Activated T-helper 17 cell treated with anti-CD3 and anti-CD28 coated beads, Interleukin-2, amount 50 U/mL, for 72 hours (primary cell): ENCODE results near the gene ZNF79. TPM values are rescaled to one million over a fixed set of nuclear protein-coding genes. Genes with fewer than 3 reads are reported as not detected.
A peak's percentile ranks its signal among the peaks of the same experiment; 100 is the strongest.
"Not testable (repeated sequence)": the region's sequence is repeated elsewhere in the genome, so short reads cannot be mapped to it uniquely, and the experiment has no call there.

Experiments used
- ATAC-seq: fragments of 150-1000 bp; cut with Tn5 transposase; replicated peaks from 2 replicates; pipeline ENCODE4 v1.10.0; 2021; ENCODE audit warnings: mild to moderate bottlenecking, moderate library complexity
- H3K27ac Mint-ChIP-seq: one replicate; pipeline ENCODE4 v1.8.0; 2022; ENCODE audit warnings: mixed read lengths
- H3K27me3 Mint-ChIP-seq: one replicate; pipeline ENCODE4 v1.8.0; 2022; ENCODE audit warnings: mixed read lengths
- H3K36me3 Mint-ChIP-seq: one replicate; pipeline ENCODE4 v1.8.0; 2022; ENCODE audit warnings: low read depth, mild to moderate bottlenecking, mixed read lengths
- H3K4me1 Mint-ChIP-seq: one replicate; pipeline ENCODE4 v1.8.0; 2022; ENCODE audit warnings: mixed read lengths
- H3K4me3 Mint-ChIP-seq: one replicate; pipeline ENCODE4 v1.8.0; 2022; ENCODE audit warnings: mild to moderate bottlenecking, mixed read lengths
- H3K9me3 Mint-ChIP-seq: one replicate; pipeline ENCODE4 v1.8.0; 2022; ENCODE audit warnings: mixed read lengths
- total RNA-seq, 2 donors: library from RNA; stranded (reverse); gene quantifications; one replicate each; pipeline ENCODE4 v1.2.3, GENCODE V29; 2022

The ZNF79 gene
- total RNA-seq, 2 donors from 2014 or later = 10.1 to 11.3 TPM

DNA sequence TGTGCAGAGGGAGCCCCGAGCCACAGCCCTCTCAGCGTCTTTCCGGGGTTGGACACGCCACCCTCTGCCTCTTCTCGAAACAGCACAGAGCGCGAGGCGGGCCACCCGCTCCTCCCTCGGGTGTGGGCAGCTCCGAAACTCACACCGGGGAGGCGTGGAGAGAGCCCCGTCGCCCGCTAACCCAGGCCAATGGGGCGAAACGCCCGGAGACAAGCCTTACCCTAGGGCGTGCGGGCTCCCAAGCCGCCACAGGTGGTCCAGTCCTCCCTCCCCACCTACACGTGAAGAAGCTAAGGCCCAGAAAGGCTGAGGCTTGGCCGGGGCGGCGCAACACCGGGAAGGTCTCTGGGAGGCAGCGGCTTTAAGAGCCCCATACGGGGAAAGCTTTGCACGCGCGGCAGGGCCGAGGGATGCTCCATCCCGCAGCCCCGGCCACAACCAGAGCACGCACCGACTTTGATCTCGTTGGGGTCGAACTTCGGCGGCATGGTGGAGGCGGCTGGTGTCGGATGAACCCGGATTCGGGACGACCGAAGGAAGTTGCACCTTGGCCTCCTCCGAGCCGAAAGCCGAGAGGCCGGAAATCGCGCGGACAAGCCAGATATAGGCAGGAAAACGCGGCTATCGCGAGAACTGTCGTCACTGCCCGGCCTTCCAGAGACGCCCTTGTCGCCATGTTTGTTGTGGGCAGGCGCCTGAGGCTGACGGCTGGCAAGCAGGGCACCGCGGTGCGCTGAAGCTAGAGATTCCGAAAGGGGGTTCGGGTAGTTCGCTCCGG, 26.8 kb downstream of the ZNF79 start, which contains the start of the genes LRSAM1 and RPL12:
LRSAM1 (plus strand) TSS at position 681 of the 778 bp plus-strand sequence. CDS start 3,018 bp downstream, outside the sequence.
RPL12 (minus strand) TSS at position 577 of the 778 bp plus-strand sequence; CDS start at position 488, 89 bp downstream.
- Mint-ChIP-seq H3K36me3 (peaks cover 78% of the 10 kb centered on the region), H3K27ac (peak within 1 kb of the TSS; percentile 96), H3K9me3 (no peaks in the 10 kb centered on the region), H3K4me3 (peak within 1 kb of the TSS; percentile 96), H3K4me1 (peaks cover 18% of the 10 kb centered on the region), H3K27me3 (no peaks in the 10 kb centered on the region)
- ATAC-seq = peak; percentile 76

DNA sequence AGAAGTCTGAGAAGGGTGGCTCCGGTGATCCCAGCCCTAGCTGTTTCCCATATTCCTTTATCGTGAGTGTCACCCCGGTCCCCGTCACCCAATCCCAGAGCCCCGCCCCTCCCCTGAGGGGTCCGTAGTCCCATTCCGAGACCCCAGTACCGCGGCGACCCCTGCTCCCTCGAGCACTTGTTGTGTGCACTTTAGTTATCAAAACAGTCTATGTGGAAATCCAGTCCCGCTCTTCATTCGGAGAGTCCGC, 27.4 kb downstream of the ZNF79 start:
- Mint-ChIP-seq H3K9me3 (no peaks in the 10 kb centered on the region), H3K4me3 (peak overlapping the region; percentile 96), H3K27me3 (no peaks in the 10 kb centered on the region), H3K27ac (peak overlapping the region; percentile 96), H3K36me3 (peaks cover 76% of the 10 kb centered on the region), H3K4me1 (peaks cover 15% of the 10 kb centered on the region)
- no peak for ATAC-seq

- Mint-ChIP-seq H3K4me1 (peaks cover 12% of the 10 kb centered on the region), H3K27me3 (no peaks in the 10 kb centered on the region), H3K27ac (peak overlapping the region; percentile 96), H3K4me3 (peak overlapping the region; percentile 96), H3K9me3 (no peaks in the 10 kb centered on the region), H3K36me3 (peaks cover 76% of the 10 kb centered on the region)
- peak; percentile 33 for ATAC-seq
Measured at GRCh38 chr9:127451858-127452656, 27.9 kb downstream of the ZNF79 start.

DNA sequence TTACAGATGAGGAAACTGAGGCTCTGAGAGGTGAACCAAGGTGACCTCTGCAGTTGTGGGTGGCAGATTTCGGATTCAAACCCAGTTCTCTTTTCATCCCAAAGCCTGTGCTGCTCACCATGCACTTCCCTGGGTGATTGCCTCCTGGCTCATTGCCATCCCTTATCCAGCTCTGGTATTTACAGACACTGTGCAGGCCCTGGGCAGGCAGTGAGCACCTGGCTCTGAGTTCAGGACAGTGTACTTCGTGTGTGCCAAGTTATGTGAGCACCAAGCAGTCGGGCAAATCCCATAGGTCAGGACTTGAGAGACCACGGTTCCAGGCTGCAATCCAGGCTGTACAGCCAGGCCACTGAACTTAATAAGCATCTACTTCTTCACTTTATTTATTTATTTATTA, 28.5 kb downstream of the ZNF79 start:
- Mint-ChIP-seq H3K4me1 (peaks cover 9% of the 10 kb centered on the region), H3K4me3 (peak overlapping the region; percentile 96), H3K36me3 (peaks cover 76% of the 10 kb centered on the region), H3K9me3 (no peaks in the 10 kb centered on the region), H3K27ac (peak overlapping the region; percentile 96), H3K27me3 (no peaks in the 10 kb centered on the region)
- no peak for ATAC-seq

DNA sequence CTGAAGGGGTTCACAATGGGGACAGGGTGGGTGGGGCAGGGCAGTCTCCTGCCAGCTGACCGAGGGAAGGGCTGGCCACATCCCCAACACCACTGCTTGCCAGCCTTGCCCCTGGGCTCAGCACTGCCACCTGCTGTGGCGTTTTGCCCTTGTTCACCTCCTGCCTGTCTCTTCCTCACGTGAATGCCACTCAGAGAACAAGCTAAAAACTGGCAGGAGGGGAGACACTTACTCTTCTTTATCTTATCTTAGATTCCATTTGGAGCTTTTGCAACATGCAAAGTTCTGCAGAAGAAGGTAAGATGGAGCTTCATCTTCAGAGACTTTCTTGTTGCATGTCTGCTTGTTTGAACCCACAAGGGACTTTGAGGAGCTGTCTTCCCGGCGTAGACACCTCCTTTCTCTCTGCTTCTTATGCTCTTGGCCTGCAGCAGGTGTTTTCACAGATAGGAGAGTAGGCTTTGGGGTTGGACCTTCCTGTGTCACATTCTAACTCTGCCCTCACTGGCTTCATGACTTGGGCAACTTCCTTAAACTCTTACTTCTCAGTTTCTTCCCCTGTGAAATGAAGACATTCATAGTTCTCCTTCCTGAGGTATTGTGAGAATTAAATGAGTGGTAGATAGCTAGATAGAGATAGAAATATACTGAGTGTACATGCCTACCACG, 31.3 kb downstream of the ZNF79 start:
- Mint-ChIP-seq H3K36me3 (peaks cover 70% of the 10 kb centered on the region), H3K27ac (no peak overlapping the region), H3K9me3 (no peaks in the 10 kb centered on the region), H3K4me3 (no peak overlapping the region), H3K27me3 (no peaks in the 10 kb centered on the region), H3K4me1 (no peaks in the 10 kb centered on the region)
- ATAC-seq = no peak

DNA sequence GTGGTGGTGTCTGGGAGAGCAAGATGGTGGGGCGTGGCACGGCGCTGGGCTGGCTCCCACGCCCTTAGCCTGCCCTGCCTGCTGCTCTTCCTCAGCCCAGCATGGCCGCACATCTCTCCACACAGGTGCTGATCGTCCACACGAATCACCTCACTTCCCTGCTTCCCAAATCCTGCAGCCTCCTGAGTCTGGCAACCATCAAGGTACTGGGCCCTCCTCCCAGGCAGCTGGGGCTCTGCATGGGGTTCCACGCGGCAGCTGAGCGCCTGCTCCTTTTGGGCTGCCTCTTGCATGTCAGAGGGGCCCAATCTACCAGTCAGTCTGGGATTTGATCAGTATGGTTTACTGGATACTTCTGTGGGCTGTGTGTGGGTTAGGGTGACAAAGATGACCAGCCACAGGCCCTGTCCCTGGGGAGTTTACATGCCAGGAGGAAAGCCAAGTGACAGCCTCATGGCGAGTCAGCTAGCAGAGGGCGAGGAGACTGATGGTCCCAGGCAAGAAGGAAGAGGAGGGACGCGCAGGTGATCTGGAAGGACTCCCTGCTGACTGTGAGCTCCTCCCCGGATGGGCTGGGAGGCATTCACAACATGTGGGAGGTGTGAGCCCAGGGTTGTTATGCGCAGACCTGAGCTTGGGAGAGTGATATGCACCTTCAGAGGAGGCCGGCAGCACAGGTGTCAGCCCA, 33.2 kb downstream of the ZNF79 start:
- Mint-ChIP-seq H3K27me3 (no peaks in the 10 kb centered on the region), H3K27ac (no peak overlapping the region), H3K4me1 (no peaks in the 10 kb centered on the region), H3K9me3 (no peaks in the 10 kb centered on the region), H3K36me3 (peaks cover 71% of the 10 kb centered on the region), H3K4me3 (no peak overlapping the region)
- ATAC-seq = no peak

- Mint-ChIP-seq H3K27me3 (no peaks in the 10 kb centered on the region), H3K4me1 (no peaks in the 10 kb centered on the region), H3K4me3 (no peak overlapping the region), H3K27ac (no peak overlapping the region), H3K36me3 (peaks cover 87% of the 10 kb centered on the region), H3K9me3 (no peaks in the 10 kb centered on the region)
- no peak for ATAC-seq
Measured at GRCh38 chr9:127458921-127459320, 34.7 kb downstream of the ZNF79 start.

GRCh38 chr9:127463382-127463781, 39.2 kb downstream of the ZNF79 start:
- Mint-ChIP-seq H3K27ac (no peak overlapping the region), H3K4me1 (no peaks in the 10 kb centered on the region), H3K9me3 (no peaks in the 10 kb centered on the region)

DNA sequence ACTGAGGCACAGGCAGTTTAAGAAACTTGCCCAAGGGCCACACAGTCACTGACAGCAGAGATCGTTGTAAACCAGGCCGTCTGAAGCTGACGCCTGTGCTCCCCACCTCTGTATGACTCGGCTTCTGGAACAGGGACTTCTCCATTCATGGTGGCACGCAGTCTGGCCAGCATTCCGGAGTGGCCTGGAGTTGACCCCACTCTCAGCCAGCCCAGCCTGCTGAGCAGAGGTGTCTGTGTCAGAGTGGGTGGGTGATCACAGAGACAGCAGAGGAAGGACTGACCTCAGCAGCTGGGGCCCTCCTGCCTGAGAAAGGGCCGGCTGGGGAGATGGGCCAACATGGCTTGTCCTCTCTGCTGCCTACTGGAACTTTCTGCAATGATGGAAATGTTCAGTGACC, 39.7 kb downstream of the ZNF79 start:
- H3K27ac Mint-ChIP-seq = no peak overlapping the region
- H3K27me3 Mint-ChIP-seq = no peaks in the 10 kb centered on the region
- no peak for ATAC-seq
- H3K9me3 Mint-ChIP-seq = no peaks in the 10 kb centered on the region
- no peak overlapping the region for H3K4me3 Mint-ChIP-seq
- peaks cover 78% of the 10 kb centered on the region for H3K36me3 Mint-ChIP-seq
- no peaks in the 10 kb centered on the region for H3K4me1 Mint-ChIP-seq

More at GRCh38 chr9:127463382-127463781, 39.2 kb downstream of the ZNF79 start:
- H3K4me3 Mint-ChIP-seq = no peak overlapping the region
- peaks cover 75% of the 10 kb centered on the region for H3K36me3 Mint-ChIP-seq
- H3K27me3 Mint-ChIP-seq = no peaks in the 10 kb centered on the region
- ATAC-seq = no peak

DNA sequence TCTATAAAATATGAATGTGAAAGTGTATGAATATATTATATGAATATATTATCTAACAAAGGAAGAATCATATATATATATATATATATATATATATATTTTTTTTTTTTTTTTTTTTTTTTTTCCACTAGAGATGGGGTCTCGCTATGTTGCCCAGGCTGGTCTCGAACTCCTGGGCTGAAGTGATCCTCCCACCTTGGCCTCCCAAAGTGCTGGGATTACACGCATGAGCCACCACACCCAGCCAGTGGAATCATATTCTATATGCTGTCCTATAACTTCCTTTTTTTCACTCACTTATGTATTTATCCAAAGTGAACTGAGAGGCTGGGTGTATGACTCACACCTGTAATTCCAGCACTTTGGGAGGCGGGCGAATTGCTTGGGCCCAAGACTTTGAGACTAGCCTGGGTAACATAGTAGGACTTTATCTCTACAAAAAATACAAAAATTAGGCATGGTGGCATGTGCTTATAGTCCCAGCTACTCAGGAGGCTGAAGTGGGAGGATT, 42.3 kb downstream of the ZNF79 start:
- H3K36me3 Mint-ChIP-seq = peaks cover 69% of the 10 kb centered on the region
- not testable (repeated sequence) for H3K27ac Mint-ChIP-seq, H3K9me3 Mint-ChIP-seq, H3K4me3 Mint-ChIP-seq, ATAC-seq, H3K27me3 Mint-ChIP-seq, H3K4me1 Mint-ChIP-seq

DNA sequence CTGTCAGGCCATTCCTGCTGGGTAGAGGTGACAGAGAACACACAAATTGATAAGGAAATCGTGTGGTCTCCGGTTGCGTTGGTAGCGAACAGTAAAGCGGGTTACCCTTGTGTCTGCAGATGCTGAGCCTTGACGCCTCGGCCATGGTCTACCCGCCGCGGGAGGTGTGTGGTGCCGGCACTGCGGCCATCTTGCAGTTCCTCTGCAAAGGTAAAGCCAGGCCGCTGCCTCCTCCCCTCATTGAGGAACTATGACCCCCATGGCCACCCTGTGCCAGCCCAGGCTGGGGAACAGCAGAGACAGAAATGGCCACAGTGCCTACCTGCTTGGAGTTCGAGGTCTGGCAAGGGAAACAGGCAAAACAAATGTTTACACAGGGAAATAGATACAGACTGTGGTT, 43.4 kb downstream of the ZNF79 start:
- no peak for ATAC-seq

GRCh38 chr9:127470662-127471061, 46.5 kb downstream of the ZNF79 start:
- Mint-ChIP-seq H3K36me3 (peaks cover 54% of the 10 kb centered on the region), H3K27me3 (no peaks in the 10 kb centered on the region), H3K4me1 (no peaks in the 10 kb centered on the region), H3K9me3 (no peaks in the 10 kb centered on the region), H3K4me3 (no peak overlapping the region), H3K27ac (no peak overlapping the region)
- no peak for ATAC-seq

More for the DNA sequence above, 43.4 kb downstream of the ZNF79 start:
- Mint-ChIP-seq H3K27ac (no peak overlapping the region), H3K27me3 (no peaks in the 10 kb centered on the region), H3K36me3 (peaks cover 58% of the 10 kb centered on the region), H3K4me1 (no peaks in the 10 kb centered on the region), H3K9me3 (no peaks in the 10 kb centered on the region), H3K4me3 (no peak overlapping the region)

- no peaks in the 10 kb centered on the region for H3K9me3 Mint-ChIP-seq
- H3K36me3 Mint-ChIP-seq = peaks cover 51% of the 10 kb centered on the region
- H3K4me3 Mint-ChIP-seq = no peak overlapping the region
- no peaks in the 10 kb centered on the region for H3K27me3 Mint-ChIP-seq
- no peak overlapping the region for H3K27ac Mint-ChIP-seq
- ATAC-seq = no peak
- no peaks in the 10 kb centered on the region for H3K4me1 Mint-ChIP-seq
Measured at GRCh38 chr9:127473501-127473900, 49.3 kb downstream of the ZNF79 start.

GRCh38 chr9:127473932-127474331, 49.8 kb downstream of the ZNF79 start:
- Mint-ChIP-seq H3K27ac (no peak overlapping the region), H3K4me3 (no peak overlapping the region), H3K9me3 (no peaks in the 10 kb centered on the region), H3K4me1 (no peaks in the 10 kb centered on the region), H3K36me3 (peaks cover 51% of the 10 kb centered on the region), H3K27me3 (no peaks in the 10 kb centered on the region)
- ATAC-seq = no peak
